T1000 (cell line): ENCODE measurements around the gene AIFM1.

ENCODE experiments used
- DNase-seq: peaks from one replicate; lab custom pipeline; 2025; ENCODE audit warnings: mixed read lengths; lab: John Stamatoyannopoulos, UW

The AIFM1 gene

DNA sequence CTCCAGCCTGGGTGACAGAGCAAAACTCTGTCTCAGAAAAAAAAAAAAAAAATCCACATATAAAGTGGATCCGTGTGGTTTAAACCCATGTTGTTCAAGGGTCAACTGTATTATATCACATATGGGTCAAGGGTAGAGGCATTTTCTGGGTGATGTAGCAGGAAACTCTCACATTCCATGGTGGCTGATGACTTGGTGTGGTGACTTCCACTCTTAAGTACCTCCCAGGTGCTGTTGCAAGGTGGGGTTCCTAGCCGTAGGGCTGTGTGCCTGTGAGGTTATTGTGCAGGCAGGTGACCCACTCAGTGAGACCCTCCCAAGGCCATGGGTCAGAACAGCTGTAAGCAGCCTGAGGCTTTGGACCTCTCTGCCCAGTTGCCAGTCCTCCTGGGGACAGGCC is 72.4 kb downstream of the AIFM1 start:
- DNase-seq: no peak

DNA sequence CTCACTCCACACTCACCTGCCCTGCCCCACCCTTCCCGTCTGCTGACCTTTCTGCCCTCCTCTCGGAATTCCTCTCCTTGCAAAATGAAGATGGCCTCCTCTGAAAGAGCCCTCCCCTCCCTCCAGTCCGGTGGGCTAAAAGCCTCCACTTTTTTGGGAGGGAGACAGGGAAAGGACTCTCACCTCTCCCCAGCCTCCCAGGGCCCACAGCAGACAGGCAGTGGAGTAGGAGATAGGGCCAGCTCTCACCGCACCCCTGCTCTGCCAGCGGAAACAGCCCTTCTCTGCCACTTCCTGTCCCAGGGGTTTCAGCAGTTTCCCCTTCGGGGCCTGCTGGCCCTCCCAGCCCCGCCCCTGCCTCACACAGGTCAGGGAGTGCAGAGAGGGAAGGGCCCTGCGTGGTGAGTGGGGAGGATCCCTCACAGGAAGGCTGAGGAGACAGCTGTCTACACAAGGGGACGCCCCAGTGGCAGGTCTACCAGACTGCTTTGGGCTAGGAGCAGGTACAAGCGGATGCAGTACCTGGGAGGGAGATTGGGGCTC is 73.6 kb downstream of the AIFM1 start:
- DNase-seq: no peak

DNA sequence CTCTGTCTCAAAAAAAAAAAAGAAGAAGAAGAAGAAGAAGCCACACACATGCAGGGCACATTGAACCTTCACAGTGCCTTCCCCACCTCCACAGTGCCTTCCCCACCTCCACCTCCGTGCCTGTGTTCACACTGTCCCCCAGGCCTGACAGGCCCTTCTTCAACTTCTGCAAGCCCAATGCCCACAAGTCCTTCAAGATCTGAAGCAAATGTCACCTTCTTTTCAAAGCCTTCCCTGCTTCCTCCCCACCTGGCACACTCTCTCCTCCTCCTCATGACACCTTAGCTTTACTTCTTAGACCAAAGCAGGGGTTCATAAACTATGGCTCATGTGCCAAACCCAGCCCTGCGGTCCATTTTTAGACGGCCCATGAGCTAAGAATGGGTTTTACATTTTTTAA is 75.3 kb downstream of the AIFM1 start:
- DNase-seq: no peak

DNA sequence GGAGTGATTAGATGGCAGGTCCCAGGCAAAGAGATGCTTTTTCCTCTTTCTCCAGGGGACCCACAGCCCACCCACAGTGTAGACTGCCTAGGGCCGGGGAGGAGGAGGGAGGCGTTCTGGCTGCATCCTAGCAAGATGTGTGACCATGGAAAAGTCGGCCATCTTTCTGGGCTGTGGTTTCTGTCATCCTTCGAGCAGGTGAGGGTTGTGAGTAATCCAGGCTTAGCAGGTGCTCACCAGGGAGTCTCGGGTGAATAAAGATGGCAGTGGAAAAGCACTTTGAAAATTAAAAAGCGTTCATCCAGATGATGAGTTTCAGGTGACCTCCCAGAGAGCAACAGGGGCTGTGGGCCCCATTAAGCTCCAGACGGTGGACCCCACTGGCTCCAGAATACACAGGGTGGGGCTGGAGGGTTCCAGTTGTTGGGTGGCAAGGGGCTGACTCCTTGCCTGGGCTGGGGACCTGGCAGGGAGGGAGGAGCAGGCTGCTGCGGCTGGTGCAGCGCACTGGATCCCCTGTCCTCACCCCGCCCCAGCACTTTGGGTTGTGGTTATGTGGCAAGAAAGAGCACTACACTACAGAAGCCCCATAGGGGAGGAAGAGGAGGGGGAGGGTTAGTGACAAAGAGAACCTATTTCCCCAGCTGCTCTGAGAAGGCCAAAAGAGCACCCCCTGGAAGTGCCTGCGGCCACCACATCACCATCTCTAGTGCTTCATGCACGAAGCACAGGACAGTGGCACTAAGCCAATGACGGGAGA is 79.0 kb downstream of the AIFM1 start:
- DNase-seq: no peak

DNA sequence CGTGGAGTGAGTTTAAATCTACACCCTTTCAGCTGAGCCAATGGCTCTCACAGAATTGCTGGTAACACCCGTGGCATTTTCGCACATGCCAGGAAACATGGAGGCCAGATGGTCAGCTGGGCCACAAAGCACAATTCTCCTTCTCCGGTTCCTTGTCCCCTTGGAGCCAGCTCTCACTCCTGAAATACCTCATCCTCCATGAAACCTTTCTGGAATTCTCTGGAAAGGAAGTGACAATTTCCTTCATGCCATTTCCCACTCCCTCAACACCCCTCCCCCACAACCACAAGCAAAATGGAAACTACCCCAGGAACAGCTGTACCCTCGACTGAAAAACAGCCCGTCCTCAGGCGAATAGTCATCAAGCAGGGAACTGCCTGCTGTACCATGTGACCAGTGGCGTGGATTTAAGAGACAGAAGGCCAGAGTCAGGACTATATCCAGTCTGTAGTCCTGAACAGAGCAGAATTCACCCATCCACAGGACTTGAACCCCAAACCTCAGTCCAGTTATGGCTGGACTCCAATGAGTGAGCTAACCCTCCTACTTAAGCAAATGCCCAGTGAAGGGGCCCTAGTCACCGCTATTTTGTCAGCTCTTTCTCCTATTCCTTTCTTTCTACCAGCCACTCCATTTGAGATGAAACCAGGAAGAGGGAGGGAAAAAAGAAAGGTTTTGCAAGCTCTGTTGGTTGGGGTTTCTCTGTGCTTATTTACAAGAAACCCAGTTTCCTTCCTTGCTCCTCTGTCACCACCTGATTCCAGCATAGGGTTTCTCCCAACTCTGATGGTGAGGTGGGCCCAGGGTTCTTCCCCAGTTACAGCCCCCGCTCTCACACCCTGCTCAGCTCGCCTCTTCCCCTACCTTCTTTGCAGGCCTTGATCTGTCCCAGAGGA is 79.8 kb downstream of the AIFM1 start:
- no peak for DNase-seq

DNA sequence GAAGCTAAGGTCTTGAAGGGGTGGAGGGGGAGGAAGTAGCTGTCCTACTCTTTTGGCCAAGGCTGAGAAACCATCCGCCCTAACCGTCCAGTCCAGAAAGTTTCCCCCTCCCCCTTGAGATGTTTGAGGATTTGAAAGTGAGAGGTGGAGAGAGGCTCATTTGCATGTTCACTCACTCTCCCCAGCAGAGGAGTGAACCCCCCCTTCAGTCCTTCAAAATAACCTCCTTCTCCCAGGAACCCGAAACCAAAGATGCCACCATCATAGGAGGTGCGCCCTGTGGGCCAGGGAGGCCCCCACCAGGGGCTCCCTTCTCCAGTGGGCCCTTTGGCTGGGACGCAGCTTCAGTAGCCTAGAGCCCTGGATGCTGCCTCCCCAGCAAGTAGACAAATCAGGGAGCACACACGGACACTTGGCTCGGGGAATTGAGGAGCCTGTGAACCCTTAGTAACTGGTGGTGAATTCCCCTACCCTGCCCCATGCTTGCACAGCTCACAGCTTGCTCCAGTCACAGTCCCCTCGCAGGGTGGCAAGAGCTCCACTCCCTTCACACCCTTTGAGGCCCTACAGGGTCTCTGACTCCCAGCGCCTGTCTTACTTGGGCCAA is 80.9 kb downstream of the AIFM1 start:
- no peak for DNase-seq

DNA sequence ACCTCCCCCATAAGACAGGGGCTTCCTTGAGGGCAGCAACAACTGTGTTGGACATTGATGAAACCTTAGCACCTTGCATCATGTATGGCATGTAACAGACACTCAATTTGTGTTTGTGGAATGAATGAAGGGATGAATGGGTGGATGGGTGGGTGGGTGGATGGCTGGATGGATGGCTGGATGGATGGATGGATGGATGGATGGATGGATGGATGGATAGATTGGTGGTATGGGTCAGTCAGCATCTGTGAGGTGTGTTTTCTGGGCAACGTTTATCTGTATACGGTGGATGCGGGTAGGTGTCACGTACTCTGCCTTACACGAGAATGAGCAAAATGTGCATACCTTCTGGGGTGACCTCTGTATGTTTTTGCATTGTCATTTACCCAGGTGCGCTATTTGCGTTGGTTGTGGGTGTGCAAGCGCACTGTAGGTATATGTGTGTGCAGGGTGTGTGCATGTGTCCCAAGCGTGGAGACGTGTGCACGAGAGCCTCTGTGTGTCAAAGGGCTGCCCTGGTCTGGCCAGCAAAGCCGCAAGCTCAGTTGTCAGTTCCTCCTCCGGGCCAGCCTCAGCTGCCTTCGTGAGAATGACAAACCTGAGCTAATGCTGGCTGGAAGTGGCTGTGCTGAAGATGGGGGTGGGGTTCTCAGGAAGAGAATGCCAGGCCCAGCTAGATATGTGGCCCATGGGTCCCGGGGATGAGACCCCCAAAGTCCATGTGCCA is 81.8 kb downstream of the AIFM1 start:
- no peak for DNase-seq

DNA sequence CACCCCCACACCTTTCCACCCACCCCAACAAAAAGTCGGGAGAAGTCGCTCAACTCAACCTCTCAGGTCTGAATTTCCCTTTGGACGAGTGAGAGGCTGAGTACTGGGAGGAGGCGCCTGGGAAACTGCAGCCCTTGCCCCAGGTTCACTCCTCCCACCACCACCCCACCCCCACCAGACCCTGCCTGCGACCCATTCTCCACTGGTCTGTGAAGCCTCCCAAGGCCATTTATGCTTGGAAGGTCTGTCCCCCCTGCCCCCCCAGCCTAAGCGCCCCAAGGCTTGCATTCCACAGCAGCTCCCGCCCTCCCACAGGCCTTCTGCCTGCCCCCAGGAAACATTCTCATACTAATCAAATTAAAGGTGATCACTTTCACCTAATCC is 82.5 kb downstream of the AIFM1 start:
- no peak for DNase-seq

DNA sequence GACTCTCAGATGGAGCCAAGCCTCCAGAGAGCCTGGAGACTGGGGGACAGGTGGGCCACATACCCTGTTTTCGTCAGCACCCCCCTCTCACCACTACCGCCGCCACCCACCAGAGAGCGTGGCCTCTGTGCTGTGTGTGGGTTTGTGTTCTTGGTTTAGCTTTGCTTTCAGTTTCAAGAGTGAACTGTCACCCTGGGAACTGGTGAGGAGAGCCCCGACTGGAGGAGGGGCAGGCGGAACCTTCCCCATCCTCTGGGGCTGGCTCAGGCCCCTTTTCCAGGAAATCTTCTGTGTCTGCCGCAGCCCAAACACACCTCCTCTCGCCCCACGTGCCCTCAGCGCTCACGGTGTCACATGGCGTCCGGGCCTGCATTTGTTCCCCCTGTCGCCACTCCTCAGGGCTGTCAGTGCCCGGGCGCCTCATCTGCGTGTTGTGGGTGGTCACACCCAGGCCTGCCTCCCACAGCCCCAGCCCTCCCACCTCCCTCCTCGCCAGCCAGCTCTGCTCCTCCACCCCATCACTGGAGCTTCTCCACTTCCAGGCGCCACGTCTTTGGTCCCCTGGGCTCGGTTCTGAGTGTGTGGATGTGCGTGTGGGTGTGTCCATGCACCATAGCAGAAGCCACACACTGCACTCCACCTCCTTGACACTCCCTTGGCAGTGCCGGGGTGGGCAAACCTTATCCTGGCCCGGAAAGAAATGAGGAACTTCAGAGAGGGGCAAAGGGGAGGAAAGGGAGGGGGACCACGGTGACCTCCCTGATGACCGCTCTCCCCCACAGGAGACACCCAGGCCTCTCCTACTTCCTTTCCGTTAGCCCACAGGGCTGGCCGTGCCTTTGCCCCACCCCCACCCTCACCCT is 83.2 kb downstream of the AIFM1 start:
- no peak for DNase-seq

DNA sequence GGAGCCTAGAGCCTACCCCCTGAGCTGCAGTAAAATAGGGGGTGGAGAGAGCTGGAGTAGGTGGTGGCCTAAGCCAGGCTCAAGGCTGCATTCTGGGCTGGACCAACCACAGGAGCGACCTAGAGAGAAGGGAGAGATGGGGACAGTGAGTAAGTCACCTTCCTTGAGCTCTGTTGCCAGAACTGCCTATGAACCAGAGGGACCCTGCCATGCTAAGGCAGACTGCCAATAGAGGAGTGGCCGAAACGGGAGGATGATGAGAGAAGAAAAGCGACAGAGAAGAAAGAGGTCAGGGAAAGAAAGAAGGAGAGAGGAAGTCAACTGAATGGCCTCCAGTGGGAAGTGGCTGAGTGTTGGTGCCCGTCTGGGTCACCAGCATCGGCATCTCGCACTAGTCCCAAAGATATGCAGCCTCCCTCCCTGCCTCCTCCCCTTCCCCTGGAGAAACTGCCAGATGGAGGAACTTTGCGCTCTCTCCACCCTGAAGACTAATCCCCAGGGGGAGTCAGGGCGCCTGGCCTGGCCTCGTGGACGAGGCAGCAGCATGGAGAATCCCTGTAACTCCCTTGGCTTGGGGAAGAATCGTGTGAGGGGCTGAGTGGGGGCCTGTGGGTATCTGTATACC is 84.1 kb downstream of the AIFM1 start:
- DNase-seq: no peak

DNA sequence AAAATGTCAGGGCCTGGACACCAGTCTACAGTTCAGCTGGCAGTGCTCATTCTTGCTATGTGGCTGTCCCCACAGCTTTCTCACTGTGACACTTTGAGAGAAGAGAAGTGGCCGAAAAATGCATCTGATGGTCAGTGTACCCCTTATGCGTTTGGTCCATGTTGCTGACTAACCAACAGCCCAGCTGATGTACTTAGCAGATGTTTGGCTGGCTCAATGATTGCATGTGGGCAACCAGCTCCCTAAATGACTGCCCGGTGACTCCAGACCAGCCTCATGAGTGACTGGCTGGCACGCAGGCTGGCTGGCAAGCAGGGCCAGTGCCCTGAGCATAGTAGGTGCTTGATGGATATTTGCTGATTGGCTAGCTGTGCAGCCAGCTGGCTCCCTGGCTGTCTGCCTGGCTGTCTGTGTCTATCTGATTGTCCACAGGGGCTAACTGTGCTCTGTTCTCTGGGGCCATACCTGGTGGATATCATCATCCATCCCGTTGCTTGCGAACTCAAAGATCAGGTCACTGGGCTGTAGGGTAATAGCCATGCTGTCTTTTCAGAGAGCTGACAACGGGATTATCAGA is 84.8 kb downstream of the AIFM1 start:
- no peak for DNase-seq

DNA sequence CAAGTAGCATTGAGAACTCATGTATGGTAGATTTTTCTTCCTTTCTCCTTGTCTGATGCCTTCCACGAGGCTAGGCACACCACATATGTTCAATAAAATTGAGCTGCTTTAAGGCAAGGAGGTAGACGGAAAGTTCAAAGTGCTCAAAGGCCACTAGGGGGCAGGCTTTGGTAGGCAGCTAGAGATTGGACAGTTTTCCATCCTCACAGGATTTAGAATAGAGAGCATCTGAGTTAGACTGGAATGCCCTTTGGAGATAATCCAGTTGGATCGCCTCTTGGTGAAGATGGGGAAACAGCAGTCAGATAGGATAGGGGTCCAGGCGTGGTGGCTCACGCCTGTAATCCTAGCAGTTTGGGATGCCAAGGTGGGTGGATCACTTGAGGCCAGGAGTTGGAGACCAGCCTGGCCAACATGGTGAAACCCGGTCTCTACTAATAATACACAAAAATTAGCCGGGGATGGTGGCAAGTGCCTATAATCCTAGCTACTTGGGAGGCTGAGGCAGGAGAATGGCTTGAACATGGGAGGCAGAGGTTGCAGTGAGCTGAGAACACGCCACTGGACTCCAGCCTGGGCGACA is 85.7 kb downstream of the AIFM1 start:
- peak; percentile 1 for DNase-seq
